GM13977 (cell line): ENCODE measurements around the gene IGF2BP1.
"Not testable (repeated sequence)": the region's sequence is repeated elsewhere in the genome, so short reads cannot be mapped to it uniquely, and the experiment has no call there.

Experiments
- DNase-seq: peaks from one replicate; pipeline ENCODE4 v3.0.0; 2012; ENCODE audit warnings: low spot score
- in situ Hi-C: fragments of 300-500 bp; cut with MboI; formaldehyde crosslinking; loops from one replicate; pipeline ENCODE4 v1.12.0; 2022; ENCODE audit warnings: low sequenced_read_pairs, low pct_unique_long_range_greater_than_20kb, mixed read lengths, inconsistent platforms; ENCODE audit not compliant: unreplicated experiment
- TF ChIP-seq, protein P1 (sequence below): IDR thresholded peaks from 2 replicates; pipeline ENCODE4 v1.5.1; 2012; ENCODE audit warnings: mild to moderate bottlenecking, control low read depth; ENCODE audit not compliant: insufficient read depth; ENCODE audit errors: extremely low read depth, missing control alignments

Gene IGF2BP1

GRCh38 chr17:49029801-49030200, 32.6 kb downstream of the IGF2BP1 start:
- TF ChIP-seq, protein P1, sequence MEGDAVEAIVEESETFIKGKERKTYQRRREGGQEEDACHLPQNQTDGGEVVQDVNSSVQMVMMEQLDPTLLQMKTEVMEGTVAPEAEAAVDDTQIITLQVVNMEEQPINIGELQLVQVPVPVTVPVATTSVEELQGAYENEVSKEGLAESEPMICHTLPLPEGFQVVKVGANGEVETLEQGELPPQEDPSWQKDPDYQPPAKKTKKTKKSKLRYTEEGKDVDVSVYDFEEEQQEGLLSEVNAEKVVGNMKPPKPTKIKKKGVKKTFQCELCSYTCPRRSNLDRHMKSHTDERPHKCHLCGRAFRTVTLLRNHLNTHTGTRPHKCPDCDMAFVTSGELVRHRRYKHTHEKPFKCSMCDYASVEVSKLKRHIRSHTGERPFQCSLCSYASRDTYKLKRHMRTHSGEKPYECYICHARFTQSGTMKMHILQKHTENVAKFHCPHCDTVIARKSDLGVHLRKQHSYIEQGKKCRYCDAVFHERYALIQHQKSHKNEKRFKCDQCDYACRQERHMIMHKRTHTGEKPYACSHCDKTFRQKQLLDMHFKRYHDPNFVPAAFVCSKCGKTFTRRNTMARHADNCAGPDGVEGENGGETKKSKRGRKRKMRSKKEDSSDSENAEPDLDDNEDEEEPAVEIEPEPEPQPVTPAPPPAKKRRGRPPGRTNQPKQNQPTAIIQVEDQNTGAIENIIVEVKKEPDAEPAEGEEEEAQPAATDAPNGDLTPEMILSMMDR: no peak
- DNase-seq: no peak
- in situ Hi-C loops: loop anchor here (10.0 to 25.0 kb wide), 2 partner anchors 145 to 218 kb away; partner anchors contain the start of gene TTLL6

- TF ChIP-seq, protein P1: peak; percentile 86
- in situ Hi-C loops: loop anchor here (10.0 to 25.0 kb wide), 2 partner anchors 147 to 220 kb away; partner anchors contain the start of gene TTLL6
- DNase-seq: peak; percentile 88
Measured at GRCh38 chr17:49031965-49032928, 35.1 kb downstream of the IGF2BP1 start.

- peak; percentile 71 for DNase-seq
- in situ Hi-C loops: loop anchor here (10.0 to 25.0 kb wide), 2 partner anchors 151 to 223 kb away; partner anchors contain the start of gene TTLL6
- TF ChIP-seq, protein P1: peak; percentile 75
Measured at GRCh38 chr17:49035470-49036269, 38.5 kb downstream of the IGF2BP1 start.

DNA sequence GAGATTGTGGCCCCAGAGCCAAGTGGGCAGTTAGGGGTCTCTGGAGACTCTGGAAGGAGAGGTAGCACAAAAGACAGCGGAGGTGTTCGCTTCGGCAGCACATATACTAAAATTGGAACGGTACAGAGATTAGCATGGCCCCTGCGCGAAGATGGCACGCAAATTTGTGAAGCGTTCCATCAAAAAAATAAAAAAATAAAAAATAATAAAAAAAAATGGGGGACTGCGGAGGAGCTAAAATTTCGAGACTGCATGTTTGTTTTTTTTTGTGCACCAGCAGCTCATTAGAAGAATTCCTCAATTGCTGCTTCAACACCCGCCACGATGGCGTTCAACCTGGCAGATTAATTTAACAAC, 39.1 kb downstream of the IGF2BP1 start:
- in situ Hi-C loops: loop anchor here (10.0 to 25.0 kb wide), 2 partner anchors 151 to 224 kb away; partner anchors contain the start of gene TTLL6
- TF ChIP-seq, protein P1: no peak
- DNase-seq: no peak

DNA sequence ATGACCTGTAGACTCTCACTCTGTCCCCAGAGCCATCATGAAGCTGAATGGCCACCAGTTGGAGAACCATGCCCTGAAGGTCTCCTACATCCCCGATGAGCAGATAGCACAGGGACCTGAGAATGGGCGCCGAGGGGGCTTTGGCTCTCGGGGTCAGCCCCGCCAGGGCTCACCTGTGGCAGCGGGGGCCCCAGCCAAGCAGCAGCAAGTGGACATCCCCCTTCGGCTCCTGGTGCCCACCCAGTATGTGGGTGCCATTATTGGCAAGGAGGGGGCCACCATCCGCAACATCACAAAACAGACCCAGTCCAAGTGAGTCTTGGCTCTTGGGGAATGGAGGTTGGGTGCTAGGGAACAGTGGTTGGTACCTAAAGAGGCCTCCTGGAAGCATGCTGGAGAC, 41.0 kb downstream of the IGF2BP1 start:
- TF ChIP-seq, protein P1: no peak
- in situ Hi-C loops: loop anchor here (10.0 to 25.0 kb wide), 2 partner anchors 153 to 226 kb away; partner anchors contain the start of gene TTLL6

GRCh38 chr17:49038544-49038943, 41.4 kb downstream of the IGF2BP1 start:
- in situ Hi-C loops: loop anchor here (10.0 to 25.0 kb wide), 2 partner anchors 154 to 226 kb away; partner anchors contain the start of gene TTLL6
- DNase-seq: no peak
- TF ChIP-seq, protein P1: no peak

More for the DNA sequence above, 41.0 kb downstream of the IGF2BP1 start:
- DNase-seq: no peak

DNA sequence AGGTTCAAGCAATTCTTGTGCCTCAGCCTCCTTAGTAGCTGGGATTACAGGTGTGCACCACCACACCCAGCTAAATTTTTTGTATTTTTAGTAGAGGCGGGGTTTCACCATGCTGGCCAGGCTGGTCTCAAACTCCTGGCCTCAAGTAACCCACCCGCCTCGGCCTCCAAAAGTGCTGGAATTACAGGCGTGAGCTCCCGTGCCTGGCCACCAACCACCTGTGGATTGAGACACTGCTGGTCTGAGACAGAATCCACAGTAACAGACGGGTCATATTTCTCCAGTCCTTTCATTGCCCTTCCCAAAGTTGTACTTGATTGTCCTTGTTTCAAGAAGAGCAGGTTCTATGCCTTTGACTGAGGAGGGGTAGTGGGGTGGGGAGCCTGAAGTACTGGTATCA, 42.3 kb downstream of the IGF2BP1 start:
- DNase-seq: not testable (repeated sequence)
- in situ Hi-C loops: loop anchor here (10.0 to 25.0 kb wide), 2 partner anchors 155 to 227 kb away; partner anchors contain the start of gene TTLL6
